Stimulated activated CD4-positive, alpha-beta T cell treated with anti-CD3 and anti-CD28 coated beads, Interleukin-2, amount 100 ng/mL, for 4 hours (primary cell): ENCODE measurements around the gene SP100.
"Not testable (repeated sequence)": the region's sequence is repeated elsewhere in the genome, so short reads cannot be mapped to it uniquely, and the experiment has no call there.

ENCODE experiments used
- DNase-seq: peaks from one replicate; pipeline ENCODE4 v3.0.0-alpha.2; 2020; ENCODE audit warnings: low read depth

Gene SP100

GRCh38 chr2:230416061-230416721 lies at the start of gene SP100:
SP100 (plus strand) TSS chr2:230416201; CDS start chr2:230416297, 96 bp downstream.
- DNase-seq: peak; percentile 83

GRCh38 chr2:230382108-230382507 lies 33.9 kb upstream of the SP100 start:
- DNase-seq: no peak

GRCh38 chr2:230383453-230383852 lies 32.5 kb upstream of the SP100 start:
- DNase-seq: no peak

GRCh38 chr2:230384986-230385385 lies 31.0 kb upstream of the SP100 start:
- no peak for DNase-seq

GRCh38 chr2:230394301-230394700 lies 21.7 kb upstream of the SP100 start:
- no peak for DNase-seq

GRCh38 chr2:230398698-230399097 lies 17.3 kb upstream of the SP100 start:
- not testable (repeated sequence) for DNase-seq

GRCh38 chr2:230400041-230400440 lies 16.0 kb upstream of the SP100 start:
- no peak for DNase-seq

- no peak for DNase-seq
These were observed 15.5 kb upstream of the SP100 start for GRCh38 chr2:230400454-230400853.

GRCh38 chr2:230401026-230401425 lies 15.0 kb upstream of the SP100 start:
- not testable (repeated sequence) for DNase-seq

- no peak for DNase-seq
These were observed 12.3 kb upstream of the SP100 start for GRCh38 chr2:230403746-230404145.

GRCh38 chr2:230405824-230406223 lies 10.2 kb upstream of the SP100 start:
- DNase-seq: no peak

GRCh38 chr2:230408244-230408842 lies 7.7 kb upstream of the SP100 start:
- no peak for DNase-seq

GRCh38 chr2:230409316-230409715 lies 6.7 kb upstream of the SP100 start:
- not testable (repeated sequence) for DNase-seq

GRCh38 chr2:230410263-230410662 lies 5.7 kb upstream of the SP100 start:
- DNase-seq: no peak

- no peak for DNase-seq
These were observed 5.0 kb upstream of the SP100 start for GRCh38 chr2:230410861-230411569.

- DNase-seq: peak; percentile 45
These were observed 4.2 kb upstream of the SP100 start for GRCh38 chr2:230411570-230412370.

- no peak for DNase-seq
These were observed 3.7 kb upstream of the SP100 start for GRCh38 chr2:230412371-230412711.

- no peak for DNase-seq
These were observed 3.2 kb upstream of the SP100 start for GRCh38 chr2:230412846-230413245.

- no peak for DNase-seq
These were observed 2.5 kb upstream of the SP100 start for GRCh38 chr2:230413479-230413878.

- DNase-seq: no peak
These were observed 1.7 kb upstream of the SP100 start for GRCh38 chr2:230414302-230414701.

- DNase-seq: no peak
These were observed 1.4 kb downstream of the SP100 start for GRCh38 chr2:230417436-230417835.

- no peak for DNase-seq
These were observed 2.5 kb downstream of the SP100 start for GRCh38 chr2:230418341-230419016.
